ENCODE measurements around the gene TMEM237.

Gene TMEM237

GRCh38 chr2:201633661-201634249 lies 9.5 kb downstream of the TMEM237 start:
- POLR2A ChIA-PET (ENCODE audit: low non-redundant PET): no interaction called here
- no peak for DNase-seq (ENCODE audit: low spot score)
- CTCF ChIA-PET: no interaction called here
- no peak overlapping the region for H3K27ac ChIP-seq
- TF ChIP-seq CTCF (conservative IDR thresholded peaks at IDR 0.05; ENCODE audit: low read depth): no peak

- ChIA-PET POLR2A (ENCODE audit: low non-redundant PET) (no interaction called here), CTCF (no interaction called here)
- no peak for TF ChIP-seq CTCF (conservative IDR thresholded peaks at IDR 0.05; ENCODE audit: low read depth)
- DNase-seq (ENCODE audit: low spot score): no peak
- no peak overlapping the region for H3K27ac ChIP-seq
Measured at GRCh38 chr2:201631041-201631440, 12.3 kb downstream of the TMEM237 start.

GRCh38 chr2:201630577-201630976 lies 12.7 kb downstream of the TMEM237 start:
- no peak overlapping the region for H3K27ac ChIP-seq
- ChIA-PET POLR2A (ENCODE audit: low non-redundant PET) (no interaction called here), CTCF (no interaction called here)
- no peak for TF ChIP-seq CTCF (conservative IDR thresholded peaks at IDR 0.05; ENCODE audit: low read depth)
- no peak for DNase-seq (ENCODE audit: low spot score)

GRCh38 chr2:201628545-201628944 lies 14.8 kb downstream of the TMEM237 start:
- no peak for DNase-seq (ENCODE audit: low spot score)
- no peak for TF ChIP-seq CTCF (conservative IDR thresholded peaks at IDR 0.05; ENCODE audit: low read depth)
- ChIA-PET CTCF (no interaction called here), POLR2A (ENCODE audit: low non-redundant PET) (no interaction called here)
- no peak overlapping the region for H3K27ac ChIP-seq

- no peak for TF ChIP-seq CTCF (conservative IDR thresholded peaks at IDR 0.05; ENCODE audit: low read depth)
- no peak for DNase-seq (ENCODE audit: low spot score)
- POLR2A ChIA-PET (ENCODE audit: low non-redundant PET): no interaction called here
- CTCF ChIA-PET: no interaction called here
- H3K27ac ChIP-seq: no peak overlapping the region
Measured at GRCh38 chr2:201622306-201622970, 20.9 kb downstream of the TMEM237 start.

- CTCF ChIA-PET: interaction anchor here (0.8 kb wide), 1 partner anchor 23 kb away, joined by 3 read pairs; no protein-coding TSS in a partner anchor
- no peak for DNase-seq (ENCODE audit: low spot score)
- no peak for TF ChIP-seq CTCF (conservative IDR thresholded peaks at IDR 0.05; ENCODE audit: low read depth)
- no peak overlapping the region for H3K27ac ChIP-seq
- POLR2A ChIA-PET (ENCODE audit: low non-redundant PET): no interaction called here
Measured at GRCh38 chr2:201621293-201621999, 21.9 kb downstream of the TMEM237 start.
